CD4-positive, alpha-beta T cell treated with Interleukin-1 beta for 1 hour (primary cell): ENCODE measurements around the gene DBET.
"Not testable (repeated sequence)": the region's sequence is repeated elsewhere in the genome, so short reads cannot be mapped to it uniquely, and the experiment has no call there.

Experiments used
- DNase-seq, 2 donors: peaks; one replicate each; pipeline ENCODE4 v3.0.0-alpha.2; 2020 to 2022

Gene DBET

DNA sequence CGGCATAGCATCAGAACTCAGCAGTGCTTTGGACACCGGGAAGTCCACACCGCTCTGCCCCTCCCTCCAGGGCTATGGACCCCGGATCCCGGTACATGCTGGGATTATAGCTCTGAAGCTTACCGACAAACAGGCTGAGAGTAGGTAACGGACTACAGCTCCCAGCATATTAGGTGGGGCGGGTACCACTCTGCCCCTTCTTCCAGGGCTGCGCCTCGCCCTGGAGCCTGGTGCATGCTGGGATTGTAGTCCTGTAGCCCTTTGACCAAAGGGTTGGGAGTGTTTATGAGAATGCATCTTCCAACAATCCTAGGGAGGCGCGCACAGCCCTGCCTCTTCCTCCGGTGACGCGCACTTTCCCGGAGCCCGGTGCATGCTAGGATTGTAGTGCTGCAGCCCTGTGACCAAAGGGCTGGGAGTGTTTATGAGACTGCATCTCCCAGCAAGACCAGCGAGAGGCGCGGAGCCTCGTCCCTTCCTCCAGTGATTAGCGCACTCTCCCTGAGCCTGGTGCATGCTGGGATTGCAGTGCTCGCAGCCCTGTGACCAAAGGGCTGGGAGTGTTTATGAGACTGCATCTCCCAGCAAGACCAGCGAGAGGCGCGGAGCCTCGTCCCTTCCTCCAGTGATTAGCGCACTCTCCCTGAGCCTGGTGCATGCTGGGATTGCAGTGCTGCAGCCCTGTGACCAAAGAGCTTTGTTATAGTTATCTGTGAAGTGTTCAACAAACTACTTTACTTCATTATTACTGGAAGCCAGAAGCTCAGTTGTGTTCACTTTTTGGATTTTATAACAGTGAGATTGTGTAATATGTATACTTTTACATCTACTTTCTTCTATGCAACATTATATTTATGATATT, 14.7 kb upstream of the DBET start:
- peak in 1 of 2 donors; percentile 16 for DNase-seq

DNA sequence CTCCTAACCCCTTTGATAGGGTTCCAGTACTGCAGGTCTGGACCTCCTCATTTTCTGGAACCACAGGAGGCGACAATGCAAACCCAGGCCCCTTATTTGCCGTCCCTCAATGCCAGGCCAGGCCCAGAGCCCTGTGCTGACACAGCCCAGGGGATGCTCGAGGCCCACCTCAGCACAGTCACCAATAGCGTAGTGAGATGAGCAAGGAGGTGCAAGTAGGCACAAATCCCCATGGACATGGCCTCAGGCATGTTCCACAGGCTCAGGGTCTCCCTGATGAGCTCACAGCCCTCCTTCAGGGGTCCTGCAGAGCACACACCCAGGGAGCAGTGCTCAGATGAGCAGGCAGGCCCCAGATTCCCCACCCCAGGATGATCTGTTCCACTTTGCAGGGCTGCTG, 5.3 kb upstream of the DBET start:
- not testable (repeated sequence) for DNase-seq

GRCh38 chr4:190064805-190065204, 503 bp downstream of the DBET start:
- not testable (repeated sequence) for DNase-seq

DNA sequence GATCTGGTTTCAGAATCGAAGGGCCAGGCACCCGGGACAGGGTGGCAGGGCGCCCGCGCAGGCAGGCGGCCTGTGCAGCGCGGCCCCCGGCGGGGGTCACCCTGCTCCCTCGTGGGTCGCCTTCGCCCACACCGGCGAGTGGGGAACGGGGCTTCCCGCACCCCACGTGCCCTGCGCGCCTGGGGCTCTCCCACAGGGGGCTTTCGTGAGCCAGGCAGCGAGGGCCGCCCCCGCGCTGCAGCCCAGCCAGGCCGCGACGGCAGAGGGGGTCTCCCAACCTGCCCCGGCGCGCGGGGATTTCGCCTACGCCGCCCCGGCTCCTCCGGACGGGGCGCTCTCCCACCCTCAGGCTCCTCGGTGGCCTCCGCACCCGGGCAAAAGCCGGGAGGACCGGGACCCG, 4.0 kb downstream of the DBET start:
- DNase-seq: not testable (repeated sequence)

- not testable (repeated sequence) for DNase-seq
Measured at GRCh38 chr4:190093052-190093451, 28.8 kb downstream of the DBET start.

DNA sequence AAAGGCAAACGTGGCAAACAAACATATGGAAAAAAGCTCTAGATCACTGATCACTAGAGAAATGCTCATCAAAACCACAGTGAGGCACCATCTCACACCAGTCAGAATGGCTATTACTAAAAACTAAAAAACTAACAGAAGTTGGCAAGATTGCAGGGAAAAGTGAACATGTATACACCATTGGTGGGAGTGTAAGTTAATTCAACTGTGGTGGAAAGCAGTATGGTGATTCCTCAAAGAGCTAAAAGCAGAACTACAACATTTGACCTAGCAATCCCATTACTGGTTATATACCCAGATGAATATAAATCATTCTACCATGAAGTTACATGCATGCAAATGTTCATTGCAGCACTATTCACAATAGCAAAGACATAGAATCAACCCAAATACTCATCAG, 29.7 kb downstream of the DBET start:
- DNase-seq: not testable (repeated sequence)

DNA sequence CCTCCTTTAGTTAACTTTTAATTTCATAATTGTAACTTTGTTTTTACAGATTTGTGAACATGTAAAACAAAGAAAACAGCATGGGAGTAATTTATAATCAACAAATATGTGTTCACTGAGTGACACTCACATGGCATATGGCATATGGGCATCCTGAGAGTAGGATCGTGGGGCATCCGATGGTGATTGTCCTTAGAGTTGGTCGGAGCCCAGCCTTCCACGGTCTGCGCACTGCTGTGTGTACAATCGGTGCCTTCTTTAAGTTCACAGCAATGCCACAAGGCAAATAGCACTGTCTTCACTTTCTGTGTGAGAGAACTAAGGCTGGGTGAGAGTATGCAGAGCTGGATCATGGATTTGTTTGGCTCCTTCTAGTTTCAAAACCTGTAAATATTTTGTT, 31.0 kb downstream of the DBET start:
- DNase-seq: not testable (repeated sequence)

GRCh38 chr4:190099605-190100004, 35.3 kb downstream of the DBET start:
- not testable (repeated sequence) for DNase-seq

DNA sequence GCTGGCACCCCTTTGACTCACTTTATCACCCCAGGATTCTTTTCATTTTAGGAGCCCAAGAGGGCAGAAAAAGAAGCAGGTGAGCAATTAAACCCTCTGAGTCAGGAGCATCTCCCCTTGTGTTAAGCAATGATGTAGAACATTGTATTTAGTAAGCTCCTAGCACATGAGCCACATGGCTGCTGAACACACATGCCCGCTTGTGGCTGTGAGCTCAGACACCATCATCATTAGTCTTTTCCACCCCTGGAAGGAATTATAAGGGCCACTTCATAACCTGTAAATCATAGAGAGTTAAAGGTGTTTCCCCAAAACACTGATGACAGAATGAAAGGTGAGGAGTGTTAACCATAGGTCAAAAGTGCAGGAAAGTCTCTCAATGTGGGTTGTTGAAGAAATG, 37.2 kb downstream of the DBET start:
- not testable (repeated sequence) for DNase-seq

DNA sequence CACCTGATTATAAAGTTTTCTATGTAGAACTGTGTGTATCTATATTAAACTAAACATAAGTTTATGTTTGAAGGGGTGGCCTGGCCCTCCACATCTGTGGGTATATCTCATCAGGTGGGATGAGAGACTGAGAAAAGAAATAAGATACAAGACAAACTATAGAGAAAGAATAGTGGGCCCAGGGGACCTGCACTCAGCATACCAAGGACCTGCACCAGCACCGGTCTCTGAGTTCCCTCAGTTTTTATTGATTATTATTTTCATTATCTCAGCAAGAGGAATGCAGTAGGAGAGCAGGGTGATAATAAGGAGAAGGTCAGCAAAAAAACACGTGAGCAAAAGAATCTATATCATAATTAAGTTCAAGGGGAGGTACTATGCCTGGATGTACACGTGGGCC, 41.9 kb downstream of the DBET start:
- DNase-seq: not testable (repeated sequence)

DNA sequence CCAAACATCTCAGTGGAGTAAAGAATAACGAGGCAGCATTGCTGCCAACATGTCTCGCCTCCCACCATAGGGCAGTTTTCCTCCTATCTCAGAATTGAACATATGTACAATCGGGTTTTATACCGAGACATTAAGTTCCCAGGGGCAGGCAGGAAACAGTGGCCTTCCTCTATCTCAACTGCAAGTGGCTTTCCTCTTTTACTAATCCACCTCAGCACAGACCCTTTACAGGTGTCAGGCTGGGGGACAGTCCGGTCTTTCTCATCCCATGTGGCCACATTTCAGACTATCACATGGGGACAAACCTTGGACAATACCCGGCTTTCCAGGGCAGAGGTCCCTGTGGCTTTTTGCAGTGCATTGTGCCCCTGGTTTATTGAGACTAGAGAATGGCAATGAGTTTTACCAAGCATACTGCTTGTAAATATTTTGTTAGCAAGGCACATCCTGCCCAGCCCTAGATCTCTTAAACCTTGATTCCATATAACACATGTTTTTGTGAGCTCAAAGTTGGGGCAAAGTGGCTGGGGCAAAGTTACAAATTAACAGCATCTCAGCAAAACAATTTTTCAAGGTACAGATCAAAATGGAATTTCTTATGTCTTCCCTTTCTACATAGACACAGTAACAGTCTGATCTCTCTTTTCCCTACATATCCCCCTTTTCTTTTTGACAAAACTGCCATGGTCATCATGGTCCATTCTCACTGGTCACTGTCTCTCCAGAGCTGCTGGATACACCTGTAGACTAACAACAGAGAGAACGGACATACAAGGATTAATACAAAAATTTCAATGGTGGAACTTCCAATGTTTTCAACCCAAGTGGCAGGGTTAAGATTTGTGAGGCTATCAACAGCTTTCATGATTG, 42.5 kb downstream of the DBET start:
- DNase-seq: not testable (repeated sequence)

GRCh38 chr4:190107766-190108485, 43.6 kb downstream of the DBET start:
- DNase-seq: not testable (repeated sequence)

GRCh38 chr4:190108756-190109155, 44.5 kb downstream of the DBET start:
- not testable (repeated sequence) for DNase-seq

DNA sequence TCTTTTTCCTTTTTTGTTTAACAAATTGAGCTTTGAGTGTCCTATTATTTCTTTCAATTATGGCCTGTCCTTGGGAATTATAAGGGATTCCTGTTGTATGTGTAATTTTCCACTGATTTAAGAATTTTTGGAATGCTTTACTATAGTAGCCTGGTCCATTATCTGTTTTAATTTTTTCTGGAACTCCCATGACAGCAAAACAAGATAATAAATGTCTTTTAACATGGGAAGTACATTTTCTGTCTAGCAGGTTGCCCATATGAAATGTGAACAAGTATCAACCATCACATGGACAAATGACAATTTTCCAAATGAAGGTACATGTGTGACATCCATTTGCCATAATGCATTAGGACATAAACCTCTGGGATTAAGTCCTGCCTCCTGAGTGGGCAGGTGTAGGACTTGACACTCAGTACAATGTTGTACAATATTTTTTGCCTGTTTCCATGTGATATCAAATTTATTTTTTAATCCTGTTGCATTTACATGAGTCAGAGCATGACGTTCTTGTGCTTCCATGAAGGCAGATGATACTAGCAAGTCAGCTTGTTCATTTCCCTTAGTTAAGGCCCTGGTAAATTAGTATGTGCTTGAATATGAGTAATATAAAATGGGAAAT, 45.2 kb downstream of the DBET start:
- DNase-seq: not testable (repeated sequence)

DNA sequence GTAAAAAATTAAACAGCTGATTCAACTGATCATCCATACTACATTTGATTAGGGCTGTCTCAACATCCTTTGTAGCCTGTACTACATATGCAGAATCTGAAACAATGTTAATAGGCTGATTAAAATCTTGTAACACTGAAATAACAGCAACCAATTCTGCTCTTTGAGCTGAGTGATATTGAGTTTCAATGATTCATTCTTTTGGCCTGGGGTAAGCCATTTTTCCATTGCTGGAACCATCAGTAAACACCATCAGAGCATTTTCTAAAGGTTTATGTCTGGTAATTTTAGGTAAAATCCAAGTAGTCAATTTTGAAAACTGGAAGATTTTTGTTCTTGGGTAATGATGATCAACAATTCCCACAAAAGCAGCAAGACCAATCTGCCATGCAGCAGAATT, 45.7 kb downstream of the DBET start:
- not testable (repeated sequence) for DNase-seq

DNA sequence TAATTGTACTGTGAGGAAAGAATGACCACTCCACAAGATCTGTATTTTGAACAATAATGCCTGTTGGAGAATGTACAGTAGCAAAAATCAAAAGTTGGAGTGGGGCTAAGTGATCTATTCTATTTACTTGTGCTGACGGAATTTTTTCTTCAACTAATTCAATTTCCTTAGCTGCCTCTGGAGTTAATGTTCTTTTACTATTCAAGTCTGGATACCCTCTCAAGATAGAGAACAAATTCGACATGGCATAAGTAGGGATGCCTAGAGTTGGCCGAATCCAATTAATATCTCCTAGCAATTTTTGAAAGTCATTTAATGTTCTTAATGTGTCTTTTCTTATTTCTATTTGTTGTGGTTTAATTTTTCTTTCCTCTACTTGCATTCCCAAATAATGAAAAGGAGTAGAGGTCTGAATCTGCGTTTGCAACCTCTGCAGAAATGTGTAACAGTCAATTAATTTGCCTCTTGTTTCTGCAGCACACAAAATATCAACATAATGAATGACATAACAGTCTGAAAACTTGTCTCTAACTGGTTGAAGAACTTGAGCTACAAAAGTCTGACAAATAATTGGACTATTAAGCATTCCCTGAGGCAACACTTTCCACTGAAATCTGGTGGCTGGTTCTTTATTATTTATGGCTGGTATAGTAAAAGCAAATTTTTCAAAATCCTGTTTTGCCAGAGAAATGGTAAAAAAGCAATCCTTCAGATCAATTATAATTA, 46.4 kb downstream of the DBET start:
- not testable (repeated sequence) for DNase-seq

- DNase-seq: not testable (repeated sequence)
Measured at GRCh38 chr4:190112879-190113278, 48.6 kb downstream of the DBET start.

- not testable (repeated sequence) for DNase-seq
Measured at GRCh38 chr4:190114991-190115390, 50.7 kb downstream of the DBET start.
